ENCODE results near the gene SRGAP3.

SRGAP3 gene

GRCh38 chr3:9078561-9079240, 170.7 kb downstream of the SRGAP3 start:
- DNase-seq, result no peak

GRCh38 chr3:9077029-9077428, 172.4 kb downstream of the SRGAP3 start:
- DNase-seq, result no peak

- no peak for DNase-seq
Measured at GRCh38 chr3:9075762-9076161, 173.7 kb downstream of the SRGAP3 start.

- DNase-seq, result no peak
Measured at GRCh38 chr3:9074079-9074478, 175.4 kb downstream of the SRGAP3 start.

- DNase-seq, result no peak
Measured at GRCh38 chr3:9072667-9073009, 176.8 kb downstream of the SRGAP3 start.

- DNase-seq, result peak; percentile 52 to 55
Measured at GRCh38 chr3:9071936-9072666, 177.3 kb downstream of the SRGAP3 start.

GRCh38 chr3:9070961-9071360, 178.5 kb downstream of the SRGAP3 start:
- DNase-seq, result no peak

- no peak for DNase-seq
Measured at GRCh38 chr3:9069971-9070370, 179.5 kb downstream of the SRGAP3 start.

- DNase-seq, result no peak
Measured at GRCh38 chr3:9068051-9068450, 181.4 kb downstream of the SRGAP3 start.

- DNase-seq, result peak; percentile 61 to 64
Measured at GRCh38 chr3:9067352-9067975, 182.0 kb downstream of the SRGAP3 start.

GRCh38 chr3:9066775-9067174, 182.7 kb downstream of the SRGAP3 start:
- no peak for DNase-seq

GRCh38 chr3:9066141-9066540, 183.3 kb downstream of the SRGAP3 start:
- no peak for DNase-seq

- DNase-seq, result no peak
Measured at GRCh38 chr3:9064850-9065249, 184.6 kb downstream of the SRGAP3 start.

- no peak for DNase-seq
Measured at GRCh38 chr3:9064251-9064650, 185.2 kb downstream of the SRGAP3 start.

- no peak for DNase-seq
Measured at GRCh38 chr3:9062570-9062969, 186.9 kb downstream of the SRGAP3 start.

- DNase-seq, result no peak
Measured at GRCh38 chr3:9061634-9062033, 187.8 kb downstream of the SRGAP3 start.

- no peak for DNase-seq
Measured at GRCh38 chr3:9059489-9060400, 189.7 kb downstream of the SRGAP3 start.

GRCh38 chr3:9056581-9056980, 192.9 kb downstream of the SRGAP3 start:
- DNase-seq, result no peak

GRCh38 chr3:9047452-9048346, 201.7 kb downstream of the SRGAP3 start:
- no peak for DNase-seq

- no peak for DNase-seq
Measured at GRCh38 chr3:9045371-9045770, 204.1 kb downstream of the SRGAP3 start.

- no peak for DNase-seq
Measured at GRCh38 chr3:9043063-9043462, 206.4 kb downstream of the SRGAP3 start.

- no peak for DNase-seq
Measured at GRCh38 chr3:9041626-9042025, 207.8 kb downstream of the SRGAP3 start.

All from inflammatory macrophage (primary cell).